CD4-positive, alpha-beta T cell treated with Interferon gamma for 1 hour (primary cell): ENCODE results near the gene GATA1.
"Not testable (repeated sequence)": the region's sequence is repeated elsewhere in the genome, so short reads cannot be mapped to it uniquely, and the experiment has no call there.

Experiments
- DNase-seq: peaks from one replicate; pipeline ENCODE4 v3.0.0-alpha.2; 2020

The GATA1 gene

GRCh38 chrX:48816014-48816810 is 29.8 kb downstream of the GATA1 start:
- no peak for DNase-seq

- DNase-seq = no peak
Measured at GRCh38 chrX:48818098-48818497, 31.7 kb downstream of the GATA1 start.

DNA sequence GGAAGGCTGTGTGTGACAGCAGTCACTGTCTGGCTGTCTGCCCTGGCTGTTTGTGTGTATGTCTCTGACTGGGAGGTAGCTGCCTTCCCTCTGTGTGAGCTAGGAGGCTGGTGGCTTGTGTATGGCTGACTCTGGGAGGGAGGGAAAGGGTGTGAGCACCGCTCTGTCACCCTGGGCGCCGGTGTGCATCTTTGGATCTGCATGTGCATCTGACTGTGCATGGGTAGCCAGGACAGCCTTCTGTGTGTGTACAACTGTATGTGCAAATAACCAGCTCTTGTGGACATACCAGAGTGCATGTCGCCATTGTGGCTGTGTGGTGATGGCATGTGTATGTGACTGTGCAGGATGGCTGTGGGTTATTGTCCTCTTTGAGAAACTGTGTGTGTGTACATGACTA is 32.5 kb downstream of the GATA1 start:
- no peak for DNase-seq

GRCh38 chrX:48819394-48819793 is 33.0 kb downstream of the GATA1 start:
- not testable (repeated sequence) for DNase-seq

DNA sequence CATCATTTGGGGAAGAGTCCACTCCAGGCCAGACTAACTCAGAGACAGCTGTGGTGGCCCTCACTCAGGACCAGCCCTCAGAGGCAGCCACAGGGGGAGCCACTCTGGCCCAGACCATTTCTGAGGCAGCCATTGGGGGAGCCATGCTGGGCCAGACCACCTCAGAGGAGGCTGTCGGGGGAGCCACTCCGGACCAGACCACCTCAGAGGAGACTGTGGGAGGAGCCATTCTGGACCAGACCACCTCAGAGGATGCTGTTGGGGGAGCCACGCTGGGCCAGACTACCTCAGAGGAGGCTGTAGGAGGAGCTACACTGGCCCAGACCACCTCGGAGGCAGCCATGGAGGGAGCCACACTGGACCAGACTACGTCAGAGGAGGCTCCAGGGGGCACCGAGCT is 36.7 kb downstream of the GATA1 start:
- no peak for DNase-seq

DNA sequence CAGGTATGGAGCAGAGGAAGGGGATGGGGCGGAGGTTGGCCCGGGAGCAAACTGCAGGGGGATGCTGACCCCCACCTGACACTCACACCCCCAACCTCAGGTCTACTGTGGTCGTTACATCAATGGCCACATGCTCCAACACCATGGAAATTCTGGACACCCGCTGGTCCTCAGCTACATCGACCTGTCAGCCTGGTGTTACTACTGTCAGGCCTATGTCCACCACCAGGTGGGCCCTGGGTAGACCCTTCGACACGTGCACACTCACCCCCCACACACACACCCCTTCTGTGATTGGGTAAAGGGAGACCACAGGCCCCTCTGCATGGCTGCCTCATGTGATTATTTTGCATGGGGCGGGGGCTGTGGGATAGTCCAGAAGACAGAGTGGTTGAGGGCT is 37.7 kb downstream of the GATA1 start:
- no peak for DNase-seq

GRCh38 chrX:48826135-48826875 is 39.9 kb downstream of the GATA1 start, which contains the start of gene ERAS:
Gene ERAS (plus strand): TSS chrX:48826513. CDS start chrX:48829124, 2,611 bp downstream.
- DNase-seq = peak; percentile 31

- DNase-seq = no peak
Measured at GRCh38 chrX:48826876-48827653, 40.7 kb downstream of the GATA1 start.

GRCh38 chrX:48827654-48827968 is 41.2 kb downstream of the GATA1 start:
- DNase-seq = no peak

GRCh38 chrX:48829016-48829735 is 42.8 kb downstream of the GATA1 start:
- DNase-seq = no peak

- DNase-seq = no peak
Measured at GRCh38 chrX:48831136-48831908, 44.9 kb downstream of the GATA1 start.

GRCh38 chrX:48831909-48832291 is 45.5 kb downstream of the GATA1 start:
- no peak for DNase-seq

DNA sequence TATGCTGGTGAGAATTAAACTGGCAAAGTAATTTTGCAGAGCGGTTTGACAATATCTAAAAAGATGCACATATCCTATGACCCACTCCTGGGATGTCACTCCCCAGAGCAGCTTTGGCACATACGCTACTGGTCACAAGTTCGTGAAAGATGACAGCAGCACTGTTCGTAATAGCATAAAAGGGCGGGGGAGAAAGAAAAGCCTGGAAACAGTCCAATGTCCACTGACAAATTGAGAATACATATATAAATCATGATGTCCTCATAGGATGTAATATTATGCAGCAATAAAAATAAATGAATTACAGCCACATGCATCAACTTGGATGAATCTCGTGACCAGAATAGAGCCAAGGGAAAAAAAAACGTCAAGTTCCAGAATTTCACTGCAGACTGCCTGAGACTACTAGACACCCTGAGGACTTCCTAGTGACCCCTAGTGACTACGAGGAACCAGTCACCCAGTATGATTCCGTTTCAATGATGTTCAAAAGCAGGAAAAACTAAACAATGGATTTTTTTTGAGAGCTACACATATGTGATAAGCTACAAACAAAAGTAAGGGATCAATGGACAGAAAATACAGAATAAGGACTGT is 47.2 kb downstream of the GATA1 start:
- DNase-seq = no peak

GRCh38 chrX:48834383-48834709 is 48.0 kb downstream of the GATA1 start:
- DNase-seq = no peak

GRCh38 chrX:48835524-48836329 is 49.3 kb downstream of the GATA1 start, which contains the start of gene PCSK1N:
Gene PCSK1N (minus strand): TSS chrX:48835610. CDS start chrX:48835532, 78 bp downstream.
- peak; percentile 73 for DNase-seq

DNA sequence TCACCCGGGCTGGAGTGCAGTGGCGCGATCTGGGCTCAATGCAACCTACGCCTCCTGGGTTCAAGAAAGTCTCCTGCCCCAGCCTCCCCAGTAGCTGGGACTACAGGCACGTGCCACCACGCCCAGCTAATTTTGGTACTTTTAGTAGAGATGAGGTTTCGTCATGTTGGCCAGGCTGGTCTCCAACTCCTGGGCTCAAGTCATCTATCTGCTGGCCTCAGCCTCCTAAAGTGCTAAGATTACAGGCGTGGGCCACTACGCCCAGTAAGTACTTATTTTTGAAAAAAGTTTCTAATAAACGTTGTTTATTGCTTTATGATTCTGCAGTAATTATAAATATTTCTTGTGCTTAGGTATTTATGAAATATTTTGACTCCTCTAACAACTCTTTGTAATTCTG is 53.3 kb downstream of the GATA1 start:
- no peak for DNase-seq
